Fibroblast of lung (primary cell): ENCODE measurements around the gene TTC31.

Experiments used
- EZH2 ChIP-seq: IDR thresholded peaks from 2 replicates; pipeline ENCODE4 v1.5.1; 2012; ENCODE audit warnings: low read length, control low read depth, mild to moderate bottlenecking; ENCODE audit errors: missing control alignments
- TF ChIP-seq, protein P1 (sequence below), 2 donors: IDR thresholded peaks in 1 of 2; conservative IDR thresholded peaks in 1 of 2; 1 replicate in 1 of 2; 2 replicates in 1 of 2; pipeline ENCODE4 v1.5.1; 2011 to 2012; ENCODE audit warnings: low read length in 2 of 2, control low read depth in 1 of 2, inconsistent platforms in 1 of 2, low read depth in 1 of 2, mild to moderate bottlenecking in 1 of 2

DNA sequence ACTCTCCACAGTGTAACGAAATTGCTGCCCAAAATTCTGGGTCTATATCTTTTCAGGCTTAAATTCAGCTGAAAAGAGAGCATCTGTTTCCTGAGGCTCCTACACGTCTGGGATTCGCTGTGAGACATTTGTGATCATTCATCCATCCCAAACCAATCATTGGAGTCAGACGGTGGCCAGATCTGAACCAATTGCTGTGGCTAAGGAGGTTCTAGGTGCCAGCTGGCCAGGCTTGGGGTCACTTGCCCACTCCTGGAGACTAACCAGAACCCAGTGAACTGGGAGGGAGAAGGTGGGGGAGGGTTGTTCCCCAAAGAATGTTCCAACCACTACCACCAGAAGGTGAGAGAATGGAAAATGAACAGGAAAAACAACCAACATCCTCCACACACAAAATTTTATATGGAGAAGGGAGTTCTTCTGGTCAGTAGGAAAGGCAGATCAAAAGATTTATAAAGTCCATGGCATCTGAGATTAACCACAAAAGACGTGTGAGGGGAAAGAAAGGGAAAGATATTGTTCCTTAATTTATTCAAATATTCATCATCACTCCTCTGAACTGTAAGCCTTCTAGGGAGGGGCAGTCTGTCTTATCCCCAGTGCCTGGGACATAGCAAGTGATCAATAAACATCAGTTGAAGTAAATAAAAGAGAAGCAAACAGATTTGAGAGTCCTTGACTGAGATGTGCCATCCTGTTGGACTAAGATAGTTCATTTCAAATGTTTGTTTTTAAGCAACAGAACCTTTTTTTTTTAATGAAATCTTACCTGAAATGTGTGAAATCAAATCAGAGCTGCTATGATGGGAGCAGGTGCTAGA lies 38.2 kb upstream of the TTC31 start:
- TF ChIP-seq, protein P1, sequence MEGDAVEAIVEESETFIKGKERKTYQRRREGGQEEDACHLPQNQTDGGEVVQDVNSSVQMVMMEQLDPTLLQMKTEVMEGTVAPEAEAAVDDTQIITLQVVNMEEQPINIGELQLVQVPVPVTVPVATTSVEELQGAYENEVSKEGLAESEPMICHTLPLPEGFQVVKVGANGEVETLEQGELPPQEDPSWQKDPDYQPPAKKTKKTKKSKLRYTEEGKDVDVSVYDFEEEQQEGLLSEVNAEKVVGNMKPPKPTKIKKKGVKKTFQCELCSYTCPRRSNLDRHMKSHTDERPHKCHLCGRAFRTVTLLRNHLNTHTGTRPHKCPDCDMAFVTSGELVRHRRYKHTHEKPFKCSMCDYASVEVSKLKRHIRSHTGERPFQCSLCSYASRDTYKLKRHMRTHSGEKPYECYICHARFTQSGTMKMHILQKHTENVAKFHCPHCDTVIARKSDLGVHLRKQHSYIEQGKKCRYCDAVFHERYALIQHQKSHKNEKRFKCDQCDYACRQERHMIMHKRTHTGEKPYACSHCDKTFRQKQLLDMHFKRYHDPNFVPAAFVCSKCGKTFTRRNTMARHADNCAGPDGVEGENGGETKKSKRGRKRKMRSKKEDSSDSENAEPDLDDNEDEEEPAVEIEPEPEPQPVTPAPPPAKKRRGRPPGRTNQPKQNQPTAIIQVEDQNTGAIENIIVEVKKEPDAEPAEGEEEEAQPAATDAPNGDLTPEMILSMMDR (conservative IDR thresholded peaks at IDR 0.05 in 1 of 2, IDR thresholded peaks at IDR 0.05 in 1 of 2; ENCODE audit: low read depth in 1 of 2, low read length in 2 of 2): no peak
- no peak for TF ChIP-seq EZH2
